A172 (cell line): ENCODE measurements around the gene TSPAN14. TPM values are rescaled to one million over a fixed set of nuclear protein-coding genes. Genes with fewer than 3 reads are reported as not detected.

Experiments
- DNase-seq: peaks from one replicate; pipeline ENCODE4 v3.0.0-alpha.2; 2015; ENCODE audit warnings: low spot score
- total RNA-seq: library from RNA; depleted of rRNA; stranded (reverse); fragments of >200 nt; shearing (Covaris generic); gene quantifications from 2 replicates; pipeline ENCODE4 v1.2.3, GENCODE V29; 2014

Gene TSPAN14
- total RNA-seq, 1 experiment from 2014 or later, result 38.4 TPM

DNA sequence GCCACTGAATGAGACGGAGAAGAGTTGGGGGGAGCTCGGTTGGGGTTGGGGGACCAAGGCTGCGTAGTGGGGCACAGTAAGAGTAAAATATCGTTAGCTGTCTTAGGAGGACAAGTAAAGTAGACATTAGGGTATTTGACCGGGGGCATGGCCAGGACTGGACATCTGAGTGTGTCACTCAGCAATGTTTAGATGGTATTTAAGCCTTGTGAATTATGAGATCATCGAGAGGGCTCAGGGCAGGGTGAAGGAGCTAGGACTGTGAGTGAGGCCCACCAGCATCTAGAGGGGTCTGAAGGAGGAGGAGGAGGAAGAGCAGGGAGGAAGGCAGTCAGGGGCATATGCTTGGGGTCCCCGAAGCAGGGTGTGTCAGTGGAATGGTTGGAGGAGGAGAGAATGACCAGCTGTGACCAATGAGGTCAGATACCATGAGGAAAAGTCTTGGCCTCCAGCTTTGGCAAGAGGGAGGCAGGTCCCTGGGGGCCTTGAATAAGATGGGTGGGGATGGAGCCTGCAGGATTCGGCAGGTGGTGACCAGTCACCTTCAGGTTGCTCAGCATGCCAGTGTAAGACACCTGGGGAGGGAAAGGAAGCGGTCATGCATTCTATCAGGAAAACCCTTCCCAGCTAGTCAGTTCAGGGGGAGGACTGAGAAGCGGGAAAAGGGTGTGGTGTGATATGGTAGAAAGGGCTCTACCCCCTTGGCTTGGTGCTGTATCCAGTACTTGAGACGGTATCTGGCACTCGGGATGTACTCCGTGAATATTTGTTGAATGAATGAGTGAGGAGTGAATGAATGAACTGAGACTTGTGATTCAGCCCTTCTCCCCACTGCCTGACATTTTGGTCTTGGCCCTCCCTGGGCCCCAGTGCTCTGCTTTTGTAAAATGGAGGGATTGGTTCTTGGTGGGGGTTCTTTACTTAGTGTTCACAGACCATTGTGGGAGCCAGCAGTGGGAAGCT, 48.8 kb downstream of the TSPAN14 start:
- DNase-seq, result no peak

DNA sequence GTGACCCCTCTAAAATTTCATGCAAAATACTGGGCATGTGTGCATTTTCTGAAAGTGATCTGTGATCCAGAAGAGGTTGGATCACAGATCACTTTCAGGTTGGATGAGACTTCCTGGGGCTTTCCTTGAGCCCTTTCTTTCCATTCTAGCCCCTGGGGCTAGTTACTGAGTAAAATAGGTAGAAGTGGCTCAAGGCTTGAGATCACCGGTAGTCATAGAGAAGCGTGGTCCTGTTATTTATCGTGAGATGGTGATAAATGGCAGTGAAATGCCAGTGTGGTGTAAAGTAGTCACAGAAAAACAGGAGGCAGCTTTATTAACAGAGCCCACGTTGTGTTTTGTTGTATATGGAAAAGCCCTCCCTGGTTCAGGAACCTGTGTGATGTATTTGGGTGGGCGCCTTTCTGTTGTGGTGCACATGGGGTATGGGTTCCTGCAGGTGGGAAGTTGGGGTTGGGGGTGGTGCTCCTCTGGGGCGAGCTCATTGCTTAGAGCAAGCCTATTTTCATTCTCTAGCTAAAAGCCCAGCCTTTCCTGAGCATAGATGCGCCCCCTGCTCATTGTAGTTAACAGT, 49.6 kb downstream of the TSPAN14 start:
- DNase-seq, result no peak

DNA sequence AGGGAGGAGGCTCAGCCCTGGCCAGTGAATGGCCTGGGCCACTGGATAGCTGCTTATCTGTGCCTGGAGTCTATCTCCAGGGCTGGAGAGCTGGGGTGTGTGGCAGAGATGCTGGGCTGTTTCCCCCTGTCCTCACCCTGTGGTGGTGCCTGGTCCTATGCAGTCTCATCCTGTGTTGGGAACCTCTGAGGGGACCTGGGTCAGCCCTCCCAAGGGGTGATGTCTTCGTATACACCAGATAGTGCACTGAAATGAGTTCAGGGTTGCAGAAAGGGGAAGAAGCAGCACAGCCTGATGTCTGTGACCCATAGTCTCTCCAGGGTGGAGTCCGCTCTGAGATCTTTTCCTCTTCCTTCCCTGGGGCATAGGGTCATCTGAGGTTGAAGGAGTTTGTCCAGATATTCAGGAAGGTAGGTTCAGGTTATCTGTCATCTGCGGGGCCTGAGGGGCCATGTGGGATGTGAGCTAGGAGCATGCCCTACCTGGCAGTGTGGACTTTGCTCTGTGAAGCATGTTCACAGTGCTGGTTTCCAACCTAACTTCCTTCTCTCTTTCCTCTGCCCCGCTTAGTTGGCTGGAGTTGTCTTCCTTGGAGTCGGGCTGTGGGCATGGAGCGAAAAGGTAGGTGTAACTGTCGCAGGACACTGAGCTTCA, 50.2 kb downstream of the TSPAN14 start:
- DNase-seq, result no peak

DNA sequence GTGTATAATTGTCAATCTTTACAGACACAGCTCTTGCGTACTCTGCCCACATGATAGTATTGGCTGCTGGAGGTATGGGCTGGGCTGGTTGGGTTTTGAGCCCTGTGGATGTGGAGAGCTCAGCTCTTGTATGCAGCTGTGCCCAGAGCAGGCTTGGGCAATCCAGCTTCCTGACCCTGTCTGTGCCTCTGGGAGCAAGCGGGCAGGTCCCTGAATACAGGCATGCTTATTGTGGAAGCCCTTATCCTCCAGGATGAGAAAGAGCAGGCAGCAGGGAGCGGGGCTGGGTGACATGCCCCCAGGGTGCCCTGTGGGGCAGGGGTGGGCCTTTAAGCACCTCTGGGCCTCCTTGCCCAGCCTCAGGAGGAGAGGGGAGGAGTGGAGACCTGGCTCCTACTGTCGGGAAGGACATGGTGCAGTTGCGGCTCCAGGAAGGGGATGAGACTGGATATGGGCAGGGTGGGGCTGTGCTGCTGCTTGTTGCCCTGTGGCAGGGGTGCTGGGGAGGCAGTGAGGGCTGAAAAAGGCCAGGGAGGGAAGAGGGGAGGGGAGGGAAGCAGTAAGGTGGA, 50.9 kb downstream of the TSPAN14 start:
- no peak for DNase-seq

DNA sequence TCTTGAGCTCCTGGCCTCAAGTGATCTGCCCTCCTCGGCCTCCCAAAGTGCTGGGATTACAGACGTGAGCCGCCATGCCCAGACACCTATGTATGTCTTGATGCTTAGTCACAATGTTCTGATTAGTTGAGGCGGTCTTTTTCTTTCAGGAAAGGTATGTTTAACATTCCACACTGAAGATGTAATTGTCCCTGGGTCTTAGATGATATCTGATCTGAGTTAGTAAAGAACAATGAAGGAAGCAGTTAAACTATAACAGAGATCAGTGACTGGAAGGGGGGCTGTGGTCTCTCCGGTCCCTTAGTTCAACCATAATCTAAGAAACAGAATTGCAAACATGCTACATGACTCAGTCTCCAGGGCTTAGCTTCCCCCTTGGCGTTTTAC, 52.1 kb downstream of the TSPAN14 start:
- DNase-seq, result peak; percentile 88

DNA sequence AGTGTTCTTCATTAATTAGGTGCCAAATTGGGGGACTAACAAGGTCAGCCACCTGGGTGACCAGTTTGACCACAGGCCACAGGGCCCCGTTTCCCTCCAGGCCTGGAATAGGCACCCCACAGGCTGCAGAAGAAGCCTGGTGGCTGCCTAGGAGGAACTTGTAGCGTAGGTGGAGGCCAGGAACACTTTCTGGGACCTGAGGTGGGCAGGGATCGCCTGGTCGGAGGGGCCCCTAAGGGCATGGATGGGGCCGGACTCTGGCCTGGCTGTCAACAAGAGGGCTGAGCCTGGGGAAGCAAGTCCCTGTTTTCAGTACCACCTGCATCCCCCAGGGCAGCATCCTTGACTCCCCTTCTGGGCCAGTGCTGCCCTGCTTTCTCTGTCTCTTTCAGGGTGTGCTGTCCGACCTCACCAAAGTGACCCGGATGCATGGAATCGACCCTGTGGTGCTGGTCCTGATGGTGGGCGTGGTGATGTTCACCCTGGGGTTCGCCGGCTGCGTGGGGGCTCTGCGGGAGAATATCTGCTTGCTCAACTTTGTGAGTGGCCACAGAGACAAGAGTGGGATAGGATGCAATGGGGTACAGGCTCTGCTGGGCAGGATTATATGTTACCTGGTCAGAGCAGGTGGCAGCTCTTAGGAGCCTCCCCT, 52.9 kb downstream of the TSPAN14 start:
- DNase-seq, result no peak

DNA sequence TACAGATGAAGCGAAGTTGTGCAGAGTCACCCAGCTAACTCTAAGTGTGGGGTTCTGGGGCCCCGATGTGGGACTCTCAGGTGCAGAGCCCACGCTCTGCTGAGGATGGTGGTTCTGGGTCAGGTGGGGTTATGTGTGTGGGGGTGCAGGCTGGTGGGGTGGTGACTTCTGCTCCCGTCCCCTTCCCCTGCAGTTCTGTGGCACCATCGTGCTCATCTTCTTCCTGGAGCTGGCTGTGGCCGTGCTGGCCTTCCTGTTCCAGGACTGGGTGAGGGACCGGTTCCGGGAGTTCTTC, 54.9 kb downstream of the TSPAN14 start:
- no peak for DNase-seq

DNA sequence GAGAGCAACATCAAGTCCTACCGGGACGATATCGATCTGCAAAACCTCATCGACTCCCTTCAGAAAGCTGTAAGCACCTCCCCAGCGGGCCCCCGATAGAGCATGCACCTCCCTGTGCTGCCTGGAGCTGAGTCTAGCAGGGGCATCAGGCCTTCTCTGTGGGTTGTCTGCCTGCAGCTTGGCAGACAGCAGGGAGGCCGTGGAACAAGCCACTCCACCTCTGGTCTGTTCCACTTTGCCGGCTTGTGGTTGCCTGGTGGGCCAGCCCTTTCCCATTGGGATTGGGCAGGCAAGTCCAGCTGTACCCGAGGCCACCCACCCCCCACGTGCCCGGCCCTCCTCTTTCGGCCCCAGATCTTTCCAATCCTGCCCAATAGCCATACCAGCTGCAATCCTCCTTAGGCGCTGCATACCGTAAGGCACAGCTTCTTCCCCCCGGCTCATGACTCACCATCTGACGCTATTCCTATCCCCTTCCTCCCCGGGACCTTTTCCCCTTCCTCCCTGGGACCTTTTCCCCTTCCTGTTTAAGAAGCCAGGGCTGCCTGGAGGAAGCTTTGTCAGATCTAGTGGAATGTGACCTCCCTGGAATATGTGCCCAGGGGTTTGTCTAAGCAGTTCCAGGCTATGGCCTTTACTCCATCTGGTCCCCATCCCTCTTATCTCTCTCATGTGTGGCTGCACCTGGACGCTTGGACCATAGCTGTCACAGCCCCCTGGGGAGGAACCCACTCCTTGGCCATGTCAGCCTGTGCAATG, 55.5 kb downstream of the TSPAN14 start:
- peak; percentile 94 for DNase-seq

DNA sequence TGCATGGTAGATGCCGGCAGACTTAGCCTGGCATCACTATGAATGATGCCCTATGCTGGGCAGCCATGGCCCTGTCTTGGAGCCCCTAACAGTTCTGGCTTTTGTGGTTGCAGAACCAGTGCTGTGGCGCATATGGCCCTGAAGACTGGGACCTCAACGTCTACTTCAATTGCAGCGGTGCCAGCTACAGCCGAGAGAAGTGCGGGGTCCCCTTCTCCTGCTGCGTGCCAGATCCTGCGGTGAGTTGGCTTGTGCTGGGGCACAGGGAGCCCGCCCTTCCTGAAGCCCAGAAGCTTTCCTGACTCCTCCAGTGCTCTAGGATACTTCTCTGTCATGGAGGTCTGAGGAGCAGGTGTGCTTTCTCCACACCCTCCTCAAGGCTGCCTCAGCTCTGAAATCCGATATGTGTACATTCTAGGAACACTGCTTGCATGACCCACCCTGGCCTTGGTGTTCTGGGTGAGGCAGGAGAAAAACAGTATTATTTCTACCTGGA, 58.0 kb downstream of the TSPAN14 start:
- no peak for DNase-seq

DNA sequence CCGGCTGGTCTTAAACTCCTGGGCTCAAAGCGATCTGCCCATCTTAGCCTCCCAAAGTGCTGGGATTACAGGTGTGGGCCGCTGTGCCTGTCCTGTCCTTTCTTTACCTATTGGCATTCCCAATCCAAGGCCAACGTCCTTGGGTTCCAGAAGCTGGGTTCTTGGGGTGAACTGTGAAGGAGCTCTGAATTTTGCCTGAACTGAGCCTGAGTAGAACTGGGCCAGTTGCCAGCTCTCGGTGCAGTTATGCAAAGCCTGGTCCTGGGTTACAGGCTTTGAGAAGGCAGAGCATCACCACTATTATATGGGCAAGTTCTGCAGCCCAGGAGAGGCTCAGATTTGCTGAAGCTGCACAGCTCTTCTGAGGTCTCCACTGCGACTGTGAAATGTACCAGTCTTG, 59.0 kb downstream of the TSPAN14 start:
- DNase-seq, result no peak

DNA sequence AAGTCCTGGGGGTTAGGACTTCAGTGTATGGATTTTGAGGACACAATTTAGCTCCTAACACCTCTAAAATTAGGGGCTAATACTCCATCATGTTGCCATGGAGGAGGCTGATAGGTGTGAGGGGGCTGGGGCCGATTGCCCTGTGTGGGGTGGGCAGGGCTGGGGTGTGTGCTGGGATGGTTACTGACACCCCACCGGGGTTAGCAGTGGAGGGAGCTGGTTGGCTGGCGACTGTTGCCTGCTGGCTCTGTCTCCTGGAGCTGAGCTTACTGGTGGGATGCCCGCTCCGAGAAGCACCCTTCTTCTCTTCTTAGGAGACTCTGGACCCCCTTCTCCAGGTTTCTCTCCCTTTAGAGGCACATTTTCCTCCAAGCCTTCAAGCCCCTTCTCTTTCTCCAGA, 61.4 kb downstream of the TSPAN14 start:
- no peak for DNase-seq

DNA sequence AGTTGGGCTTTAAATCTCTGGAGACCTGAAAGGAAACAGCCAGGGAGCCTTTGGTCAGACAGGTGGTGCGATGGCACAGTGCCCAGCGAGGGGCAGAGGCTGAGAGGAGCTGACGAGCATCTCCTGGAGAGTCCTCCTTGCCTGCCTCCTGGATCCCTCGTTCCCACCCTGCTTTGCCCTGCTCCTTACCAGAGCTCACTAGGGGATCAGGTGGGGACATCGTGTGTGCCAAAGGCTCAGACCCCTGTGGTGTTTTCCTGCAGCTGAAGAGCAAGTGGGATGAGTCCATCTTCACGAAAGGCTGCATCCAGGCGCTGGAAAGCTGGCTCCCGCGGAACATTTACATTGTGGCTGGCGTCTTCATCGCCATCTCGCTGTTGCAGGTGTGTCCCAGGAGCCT, 61.8 kb downstream of the TSPAN14 start:
- DNase-seq, result no peak

DNA sequence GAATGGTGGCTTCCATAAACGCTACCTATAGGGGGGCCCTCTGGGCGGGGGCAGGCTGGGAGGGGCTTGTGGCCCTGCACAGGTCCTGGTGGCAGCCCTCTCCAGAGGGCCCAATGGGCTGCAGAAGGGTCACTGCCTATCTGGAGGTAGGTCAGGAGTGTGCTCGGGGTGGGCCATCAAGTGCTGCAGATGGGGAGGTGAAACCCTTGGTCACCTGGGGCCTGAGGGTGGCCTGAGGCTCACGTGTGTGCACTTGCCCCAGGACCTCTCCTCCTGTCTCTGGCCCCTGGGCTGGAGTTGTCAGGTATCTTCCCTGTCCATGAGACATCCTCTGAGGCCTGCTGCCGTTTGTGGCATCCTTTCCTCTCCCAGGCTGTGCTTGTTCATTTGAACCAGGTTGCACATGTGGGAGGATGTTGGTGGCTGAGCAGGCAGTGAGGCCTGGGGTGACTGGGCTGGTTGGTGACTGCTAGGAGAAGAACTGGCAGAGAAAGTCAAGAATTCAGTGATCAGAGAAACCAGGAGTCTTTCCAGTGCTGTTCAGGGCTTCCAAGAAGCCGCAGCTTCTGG, 62.5 kb downstream of the TSPAN14 start:
- no peak for DNase-seq

DNA sequence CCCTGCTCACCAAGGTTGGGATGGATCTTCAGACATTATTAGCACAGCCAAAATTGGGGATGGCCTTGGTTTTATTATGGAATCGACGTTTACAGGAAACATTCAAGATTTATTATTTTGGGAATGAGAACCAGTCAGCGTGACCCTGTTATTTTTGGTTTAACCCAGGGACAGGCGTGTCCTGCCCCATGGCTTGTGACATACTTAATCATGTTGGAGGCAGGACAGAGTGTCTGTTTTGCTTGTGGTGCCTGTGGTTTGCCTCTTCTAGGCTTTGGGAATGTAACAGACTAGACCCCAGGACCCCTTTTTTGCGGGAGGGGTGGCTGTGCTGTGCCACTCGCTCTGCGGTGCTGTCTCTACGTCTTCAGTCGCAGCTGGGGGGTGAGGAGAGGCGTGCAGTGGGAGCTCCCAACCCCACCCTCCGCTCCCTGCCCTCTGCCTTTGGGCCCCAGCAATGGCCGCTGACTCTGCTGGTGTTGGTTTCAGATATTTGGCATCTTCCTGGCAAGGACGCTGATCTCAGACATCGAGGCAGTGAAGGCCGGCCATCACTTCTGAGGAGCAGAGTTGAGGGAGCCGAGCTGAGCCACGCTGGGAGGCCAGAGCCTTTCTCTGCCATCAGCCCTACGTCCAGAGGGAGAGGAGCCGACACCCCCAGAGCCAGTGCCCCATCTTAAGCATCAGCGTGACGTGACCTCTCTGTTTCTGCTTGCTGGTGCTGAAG, 63.5 kb downstream of the TSPAN14 start:
- DNase-seq, result no peak

DNA sequence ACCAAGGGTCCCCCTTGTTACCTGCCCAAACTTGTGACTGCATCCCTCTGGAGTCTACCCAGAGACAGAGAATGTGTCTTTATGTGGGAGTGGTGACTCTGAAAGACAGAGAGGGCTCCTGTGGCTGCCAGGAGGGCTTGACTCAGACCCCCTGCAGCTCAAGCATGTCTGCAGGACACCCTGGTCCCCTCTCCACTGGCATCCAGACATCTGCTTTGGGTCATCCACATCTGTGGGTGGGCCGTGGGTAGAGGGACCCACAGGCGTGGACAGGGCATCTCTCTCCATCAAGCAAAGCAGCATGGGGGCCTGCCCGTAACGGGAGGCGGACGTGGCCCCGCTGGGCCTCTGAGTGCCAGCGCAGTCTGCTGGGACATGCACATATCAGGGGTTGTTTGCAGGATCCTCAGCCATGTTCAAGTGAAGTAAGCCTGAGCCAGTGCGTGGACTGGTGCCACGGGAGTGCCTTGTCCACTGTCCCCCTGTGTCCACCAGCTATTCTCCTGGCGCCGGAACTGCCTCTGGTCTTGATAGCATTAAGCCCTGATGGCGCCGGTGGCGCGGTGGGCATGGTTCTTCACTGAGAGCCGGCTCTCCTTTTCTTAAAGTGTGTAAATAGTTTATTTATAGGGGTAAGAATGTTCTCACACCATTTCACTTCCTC, 64.2 kb downstream of the TSPAN14 start:
- no peak for DNase-seq

DNA sequence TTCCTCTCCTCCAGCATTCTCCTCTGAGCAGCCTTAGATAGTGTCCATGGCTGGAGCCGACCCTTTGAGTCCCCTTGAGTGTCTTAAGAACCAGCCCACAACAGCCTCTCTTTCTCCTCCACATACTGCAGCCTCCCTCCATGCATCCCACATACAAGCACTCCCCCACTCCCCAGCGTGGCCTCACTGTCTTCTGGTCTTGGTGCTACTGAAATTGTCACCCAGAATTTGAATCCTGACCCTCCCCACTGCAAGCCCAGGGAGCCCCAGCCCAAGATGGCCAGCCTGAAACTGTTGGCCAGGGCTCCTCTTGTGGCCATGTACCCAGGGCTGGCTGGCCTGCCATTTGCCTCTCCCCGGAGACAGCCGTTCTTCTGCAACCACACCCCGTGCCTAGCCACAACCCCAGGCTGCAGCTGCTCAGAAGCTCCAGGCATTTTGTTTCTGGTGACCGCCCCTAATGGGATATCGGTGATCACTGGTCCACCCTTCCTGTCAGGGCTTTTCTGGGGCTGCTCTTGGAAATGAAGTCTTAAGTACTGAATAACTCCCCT, 64.8 kb downstream of the TSPAN14 start:
- no peak for DNase-seq

DNA sequence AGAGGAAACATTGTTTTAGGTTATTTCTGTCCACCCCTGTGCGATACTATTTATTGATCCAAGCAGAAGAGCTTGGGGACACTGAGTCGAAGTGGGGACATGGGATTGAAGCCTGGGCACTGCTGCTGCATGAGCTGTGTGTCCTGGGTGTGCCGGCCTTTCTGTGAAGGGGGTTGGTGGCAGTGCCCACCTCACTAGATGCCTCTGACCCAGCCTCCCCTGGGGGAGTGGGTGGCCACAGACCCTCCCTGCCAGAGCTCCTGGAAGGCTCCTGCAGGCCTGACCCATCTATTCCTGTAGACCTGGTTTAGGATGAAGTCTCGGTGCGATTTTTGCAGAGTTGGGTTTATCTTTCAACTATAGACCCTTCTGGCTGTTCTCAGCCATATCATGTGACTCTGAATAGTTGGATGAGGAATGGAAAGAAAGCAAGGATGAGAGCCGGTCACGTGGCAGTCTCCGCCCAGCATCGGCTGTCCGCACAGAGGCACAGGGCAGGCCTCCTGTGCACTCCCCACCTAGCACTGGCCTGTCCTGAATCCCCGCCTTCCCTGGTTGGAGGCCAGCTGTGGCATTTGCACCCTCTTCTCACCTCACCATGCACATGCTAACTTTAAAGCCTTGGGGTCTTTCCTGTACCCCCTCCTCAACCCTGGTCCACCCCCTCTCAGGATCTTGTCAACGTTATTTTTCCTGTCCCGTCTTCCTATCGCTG, 66.0 kb downstream of the TSPAN14 start:
- no peak for DNase-seq

DNA sequence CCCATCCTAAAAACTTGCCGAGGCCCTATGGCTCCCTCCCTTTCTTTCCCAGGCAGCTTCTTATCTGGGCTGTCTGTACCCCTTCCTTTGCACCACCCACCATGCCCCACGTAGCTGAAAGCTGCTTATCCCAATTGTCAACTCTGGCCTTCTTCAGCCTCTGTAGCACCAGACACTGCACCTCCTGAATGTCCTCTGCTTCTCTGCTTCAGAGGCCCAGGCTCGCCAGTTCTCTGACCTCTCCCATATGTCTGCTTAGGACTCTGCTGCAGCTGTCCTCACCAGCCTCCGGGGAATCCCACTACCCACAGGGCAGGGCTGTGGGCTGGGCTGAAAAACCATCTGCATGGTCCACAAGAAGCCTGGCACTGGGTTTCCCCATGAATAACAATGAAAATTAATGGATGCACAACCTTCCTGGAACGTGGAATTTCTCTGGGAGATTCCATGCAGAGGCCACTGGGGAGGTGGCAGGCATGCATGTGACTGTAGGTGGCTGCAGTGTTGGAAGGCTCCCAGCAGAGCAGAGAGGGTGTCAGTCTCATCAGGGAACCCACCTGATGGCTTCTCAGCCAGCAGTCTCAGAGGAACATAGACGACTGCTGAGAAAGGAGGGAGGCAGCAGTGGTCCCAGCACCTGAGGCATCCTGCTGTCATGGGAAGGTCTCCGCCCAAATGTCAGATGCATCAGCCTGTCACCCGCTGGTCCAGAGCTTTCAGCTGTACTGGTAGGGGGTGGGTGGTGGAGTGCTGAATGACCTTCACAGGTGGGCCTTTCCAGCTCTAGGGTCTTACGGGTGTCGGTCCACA, 66.8 kb downstream of the TSPAN14 start:
- DNase-seq, result no peak
